HG03139 (cell line): ENCODE results near the gene PAX4.
A peak's percentile ranks its signal among the peaks of the same experiment; 100 is the strongest.

Experiments used
- ATAC-seq: cut with Tn5 transposase; IDR thresholded peaks from one replicate; pipeline ENCODE4 v1.9.1; 2021; ENCODE audit not compliant: unreplicated experiment

The PAX4 gene

GRCh38 chr7:127632276-127632910 lies 14.5 kb upstream of the PAX4 start:
- ATAC-seq = no peak

GRCh38 chr7:127629268-127629854 lies 11.4 kb upstream of the PAX4 start:
- no peak for ATAC-seq

GRCh38 chr7:127628445-127628844 lies 10.5 kb upstream of the PAX4 start:
- ATAC-seq = no peak

- ATAC-seq = no peak
These were observed 7.4 kb upstream of the PAX4 start for GRCh38 chr7:127625331-127625730.

- no peak for ATAC-seq
These were observed 2.7 kb upstream of the PAX4 start for GRCh38 chr7:127620406-127621233.

GRCh38 chr7:127619681-127620405 lies 1.9 kb upstream of the PAX4 start:
- ATAC-seq = no peak

- ATAC-seq = no peak
These were observed 833 bp upstream of the PAX4 start for GRCh38 chr7:127618775-127619174.

GRCh38 chr7:127616724-127617123 lies 1.2 kb downstream of the PAX4 start:
- no peak for ATAC-seq

GRCh38 chr7:127612263-127612662 lies 5.7 kb downstream of the PAX4 start:
- ATAC-seq = no peak

GRCh38 chr7:127609297-127609696 lies 8.6 kb downstream of the PAX4 start:
- no peak for ATAC-seq

- ATAC-seq = no peak
These were observed 9.5 kb downstream of the PAX4 start for GRCh38 chr7:127608446-127608845.

- ATAC-seq = no peak
These were observed 17.1 kb downstream of the PAX4 start for GRCh38 chr7:127600885-127601284.

- ATAC-seq = no peak
These were observed 19.6 kb downstream of the PAX4 start for GRCh38 chr7:127598318-127598717.

GRCh38 chr7:127595737-127596136 lies 22.2 kb downstream of the PAX4 start:
- ATAC-seq = no peak

GRCh38 chr7:127594490-127594889 lies 23.5 kb downstream of the PAX4 start:
- ATAC-seq = no peak

GRCh38 chr7:127592550-127592949 lies 25.4 kb downstream of the PAX4 start:
- ATAC-seq = no peak

GRCh38 chr7:127591591-127591990 lies 26.4 kb downstream of the PAX4 start:
- no peak for ATAC-seq

- no peak for ATAC-seq
These were observed 26.8 kb downstream of the PAX4 start for GRCh38 chr7:127591189-127591588.

- ATAC-seq = no peak
These were observed 28.0 kb downstream of the PAX4 start for GRCh38 chr7:127589896-127590295.

- ATAC-seq = peak; percentile 11
These were observed 29.1 kb downstream of the PAX4 start for GRCh38 chr7:127588697-127589482.
